OCI-LY1 (cell line): ENCODE results near the gene MARCHF9.
A peak's percentile ranks its signal among the peaks of the same experiment; 100 is the strongest.

ENCODE experiments used
- H2AFZ ChIP-seq: fragments of 200-600 bp; sonication (generic), shearing (Covaris generic); 2 replicates; pipeline ENCODE4 v1.6.0; 2014; ENCODE audit warnings: antibody characterized with exemption, mild to moderate bottlenecking, low read length
- H3F3A ChIP-seq: fragments of 200-600 bp; sonication (generic), shearing (Covaris generic); 2 replicates; pipeline ENCODE4 v1.6.0; 2014; ENCODE audit warnings: mild to moderate bottlenecking, antibody characterized with exemption, low read length, moderate library complexity; ENCODE audit not compliant: insufficient read depth
- H3K27ac ChIP-seq: fragments of 200-600 bp; sonication (generic); 2 replicates; pipeline ENCODE4 v1.5.1; 2014; ENCODE audit warnings: low read length, mixed run types, mild to moderate bottlenecking, low read depth; ENCODE audit not compliant: poor library complexity, severe bottlenecking
- H3K27me3 ChIP-seq: fragments of 200-600 bp; sonication (generic); 2 replicates; pipeline ENCODE4 v1.6.0; 2014; ENCODE audit warnings: antibody characterized with exemption, mild to moderate bottlenecking, low read length, moderate library complexity; ENCODE audit not compliant: insufficient read depth
- H3K36me3 ChIP-seq: fragments of 200-600 bp; sonication (generic); 2 replicates; pipeline ENCODE4 v1.6.1; 2014; ENCODE audit warnings: mild to moderate bottlenecking, antibody characterized with exemption, low read length, moderate library complexity, mixed read lengths; ENCODE audit not compliant: insufficient read depth
- H3K4me1 ChIP-seq: fragments of 200-600 bp; sonication (generic); 2 replicates; pipeline ENCODE4 v1.5.1; 2014; ENCODE audit warnings: mild to moderate bottlenecking, low read length, moderate library complexity; ENCODE audit not compliant: insufficient read depth, severe bottlenecking
- H3K4me2 ChIP-seq: fragments of 200-600 bp; sonication (generic), shearing (Covaris generic); 2 replicates; pipeline ENCODE4 v1.6.1; 2014; ENCODE audit warnings: low read length
- H3K4me3 ChIP-seq: fragments of 200-600 bp; sonication (generic); 2 replicates; pipeline ENCODE4 v1.5.1; 2014; ENCODE audit warnings: low read length, low read depth, mild to moderate bottlenecking, mixed read lengths; ENCODE audit not compliant: poor library complexity, severe bottlenecking
- H3K79me2 ChIP-seq: fragments of 200-600 bp; shearing (Covaris generic); 2 replicates; pipeline ENCODE4 v1.6.1; 2016; ENCODE audit warnings: mixed run types, low read length, mixed read lengths; ENCODE audit not compliant: insufficient read depth
- H3K9ac ChIP-seq: fragments of 200-600 bp; sonication (generic), shearing (Covaris generic); 2 replicates; pipeline ENCODE4 v1.6.1; 2014; ENCODE audit warnings: mild to moderate bottlenecking, low read length, mixed read lengths
- H3K9me2 ChIP-seq: fragments of 200-600 bp; sonication (generic), shearing (Covaris generic); 2 replicates; pipeline ENCODE4 v1.6.1; 2014; ENCODE audit warnings: low read depth, mild to moderate bottlenecking, low read length, mixed read lengths
- H3K9me3 ChIP-seq: fragments of 200-600 bp; shearing (Covaris generic); 2 replicates; pipeline ENCODE4 v1.6.1; 2014; ENCODE audit warnings: low read length, mixed read lengths
- H4K20me1 ChIP-seq: fragments of 200-600 bp; sonication (generic), shearing (Covaris generic); 2 replicates; pipeline ENCODE4 v1.6.0; 2016; ENCODE audit warnings: mild to moderate bottlenecking, low read length; ENCODE audit not compliant: insufficient read depth
- EZH2 ChIP-seq: fragments of 200-600 bp; sonication (generic), shearing (Covaris generic); IDR thresholded peaks from 2 replicates; pipeline ENCODE4 v1.8.0; 2017; ENCODE audit warnings: borderline replicate concordance, mixed run types, mild to moderate bottlenecking, antibody characterized with exemption, low read length, moderate library complexity, mixed read lengths
- TF ChIP-seq, protein P1 (sequence below): fragments of 200-600 bp; sonication (generic), shearing (Covaris generic); IDR thresholded peaks from 2 replicates; pipeline ENCODE4 v1.5.1; 2017; ENCODE audit warnings: mild to moderate bottlenecking, antibody characterized with exemption, low read length, moderate library complexity, mixed read lengths

Gene MARCHF9

GRCh38 chr12:57744777-57745484, 10.0 kb upstream of the MARCHF9 start, which contains the start of gene TSPAN31:
Gene TSPAN31 (plus strand): TSS chr12:57745039. CDS start chr12:57745155, 116 bp downstream.
- Histone ChIP-seq H3K4me3 (peak within 1 kb of the TSS; percentile 72), H3K36me3 (peaks cover 39% of the 10 kb centered on the region), H3K9me3 (no peaks in the 10 kb centered on the region), H3K27ac (peak within 1 kb of the TSS; percentile 74), H4K20me1 (no peaks in the 10 kb centered on the region), H3K27me3 (no peaks in the 10 kb centered on the region), H3K4me2 (peak within 1 kb of the TSS; percentile 79), H3K4me1 (peaks cover 49% of the 10 kb centered on the region), H2AFZ (peak within 1 kb of the TSS; percentile 5; the same call in 1 of the 2 replicates), H3K9ac (peak within 1 kb of the TSS; percentile 83), H3F3A (no peaks in the 10 kb centered on the region; the same call in 1 of the 2 replicates), H3K9me2 (no peaks in the 10 kb centered on the region), H3K79me2 (no peaks in the 10 kb centered on the region)
- TF ChIP-seq, protein P1, sequence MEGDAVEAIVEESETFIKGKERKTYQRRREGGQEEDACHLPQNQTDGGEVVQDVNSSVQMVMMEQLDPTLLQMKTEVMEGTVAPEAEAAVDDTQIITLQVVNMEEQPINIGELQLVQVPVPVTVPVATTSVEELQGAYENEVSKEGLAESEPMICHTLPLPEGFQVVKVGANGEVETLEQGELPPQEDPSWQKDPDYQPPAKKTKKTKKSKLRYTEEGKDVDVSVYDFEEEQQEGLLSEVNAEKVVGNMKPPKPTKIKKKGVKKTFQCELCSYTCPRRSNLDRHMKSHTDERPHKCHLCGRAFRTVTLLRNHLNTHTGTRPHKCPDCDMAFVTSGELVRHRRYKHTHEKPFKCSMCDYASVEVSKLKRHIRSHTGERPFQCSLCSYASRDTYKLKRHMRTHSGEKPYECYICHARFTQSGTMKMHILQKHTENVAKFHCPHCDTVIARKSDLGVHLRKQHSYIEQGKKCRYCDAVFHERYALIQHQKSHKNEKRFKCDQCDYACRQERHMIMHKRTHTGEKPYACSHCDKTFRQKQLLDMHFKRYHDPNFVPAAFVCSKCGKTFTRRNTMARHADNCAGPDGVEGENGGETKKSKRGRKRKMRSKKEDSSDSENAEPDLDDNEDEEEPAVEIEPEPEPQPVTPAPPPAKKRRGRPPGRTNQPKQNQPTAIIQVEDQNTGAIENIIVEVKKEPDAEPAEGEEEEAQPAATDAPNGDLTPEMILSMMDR: no peak
- TF ChIP-seq EZH2: no peak

DNA sequence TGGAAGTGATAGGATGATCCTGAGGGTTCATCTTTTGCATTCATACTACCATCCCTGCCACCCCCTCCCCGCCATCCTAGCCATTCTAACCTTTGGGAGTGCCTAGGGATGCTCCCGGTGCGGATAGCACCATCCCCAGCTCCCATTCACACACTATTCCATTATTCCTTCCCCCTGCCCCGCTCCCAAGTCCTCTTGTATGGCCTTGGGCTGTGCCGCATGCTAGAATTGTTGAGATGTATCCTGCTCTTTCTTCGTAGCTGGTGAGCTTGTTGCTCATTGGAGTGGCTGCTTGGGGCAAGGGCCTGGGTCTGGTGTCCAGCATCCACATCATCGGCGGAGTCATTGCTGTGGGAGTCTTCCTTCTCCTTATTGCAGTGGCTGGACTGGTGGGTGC, 9.4 kb upstream of the MARCHF9 start:
- peak overlapping the region; percentile 72 for H3K4me3 ChIP-seq
- peak overlapping the region; percentile 79 for H3K4me2 ChIP-seq
- H3K9me2 ChIP-seq: no peaks in the 10 kb centered on the region
- no peak overlapping the region for H2AFZ ChIP-seq
- H3K79me2 ChIP-seq: peaks cover 5% of the 10 kb centered on the region
- peak overlapping the region; percentile 74 for H3K27ac ChIP-seq
- H3K9ac ChIP-seq: peak overlapping the region; percentile 83
- no peak for TF ChIP-seq EZH2
- TF ChIP-seq, protein P1: no peak
- no peaks in the 10 kb centered on the region; the same call in 1 of the 2 replicates for H3F3A ChIP-seq
- H3K4me1 ChIP-seq: peaks cover 46% of the 10 kb centered on the region
- no peaks in the 10 kb centered on the region for H4K20me1 ChIP-seq
- H3K36me3 ChIP-seq: peaks cover 44% of the 10 kb centered on the region
- H3K27me3 ChIP-seq: no peaks in the 10 kb centered on the region
- no peaks in the 10 kb centered on the region for H3K9me3 ChIP-seq

DNA sequence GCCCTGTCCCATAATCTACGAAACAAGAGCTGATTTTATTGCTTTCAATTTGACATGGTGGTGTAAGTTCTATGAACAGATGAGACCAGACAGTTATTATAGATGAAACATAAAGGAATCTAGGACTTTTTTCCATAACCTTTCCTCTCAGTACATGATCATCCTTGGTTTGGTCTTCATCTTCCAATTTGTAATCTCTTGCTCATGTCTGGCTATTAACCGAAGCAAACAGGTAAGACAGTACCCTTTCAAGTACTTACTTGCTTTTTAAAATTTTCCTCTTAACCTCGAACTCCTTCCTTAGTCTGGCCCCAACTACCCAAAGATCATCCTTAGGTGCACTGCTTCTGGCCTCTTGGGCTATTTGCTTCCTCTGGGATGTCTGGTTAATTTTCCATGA, 8.9 kb upstream of the MARCHF9 start:
- peak overlapping the region; percentile 79 for H3K4me2 ChIP-seq
- no peak overlapping the region for H3K27ac ChIP-seq
- H3K4me1 ChIP-seq: peaks cover 46% of the 10 kb centered on the region
- H3K36me3 ChIP-seq: peaks cover 49% of the 10 kb centered on the region
- H3K9ac ChIP-seq: peak overlapping the region; percentile 83; the same call in 1 of the 2 replicates
- no peaks in the 10 kb centered on the region for H3K9me3 ChIP-seq
- no peaks in the 10 kb centered on the region for H4K20me1 ChIP-seq
- H3F3A ChIP-seq: no peaks in the 10 kb centered on the region; the same call in 1 of the 2 replicates
- H3K27me3 ChIP-seq: no peaks in the 10 kb centered on the region
- H3K79me2 ChIP-seq: peaks cover 10% of the 10 kb centered on the region
- H2AFZ ChIP-seq: no peak overlapping the region
- no peaks in the 10 kb centered on the region for H3K9me2 ChIP-seq
- H3K4me3 ChIP-seq: peak overlapping the region; percentile 72
- no peak for TF ChIP-seq EZH2
- TF ChIP-seq, protein P1: no peak
